Chondrocyte (in vitro differentiated cells): ENCODE results near the gene SYAP1. TPM values are rescaled to one million over a fixed set of nuclear protein-coding genes. Genes with fewer than 3 reads are reported as not detected.
"Not testable (repeated sequence)": the region's sequence is repeated elsewhere in the genome, so short reads cannot be mapped to it uniquely, and the experiment has no call there.

Source experiments
- DNase-seq: peaks from one replicate; pipeline ENCODE4 v3.0.0; 2021; ENCODE audit warnings: mixed read lengths, low spot score
- H3K27ac Mint-ChIP-seq: one replicate; pipeline ENCODE4 v1.8.0; 2021; ENCODE audit warnings: mild to moderate bottlenecking, moderate library complexity, mixed read lengths; ENCODE audit not compliant: unreplicated experiment
- H3K27me3 Mint-ChIP-seq: 2 replicates; pipeline ENCODE4 v1.8.0; 2021; ENCODE audit warnings: low read depth, mixed read lengths
- H3K36me3 Mint-ChIP-seq: 2 replicates; pipeline ENCODE4 v1.8.0; 2021; ENCODE audit warnings: low read depth, mixed read lengths
- H3K4me1 Mint-ChIP-seq: 2 replicates; pipeline ENCODE4 v1.8.0; 2021; ENCODE audit warnings: low read depth, mild to moderate bottlenecking, mixed read lengths
- H3K4me3 Mint-ChIP-seq: one replicate; pipeline ENCODE4 v1.8.0; 2021; ENCODE audit warnings: mild to moderate bottlenecking, moderate library complexity, mixed read lengths; ENCODE audit not compliant: unreplicated experiment
- H3K9me3 Mint-ChIP-seq: 2 replicates; pipeline ENCODE4 v1.8.0; 2021; ENCODE audit warnings: low read depth, mixed read lengths
- total RNA-seq: library from RNA; stranded (reverse); gene quantifications from 3 replicates; pipeline ENCODE4 v1.2.1, GENCODE V29; 2021
- TF ChIP-seq, protein P1 (sequence below): fragments of 200-600 bp; sonication (generic); IDR thresholded peaks from 2 replicates; pipeline ENCODE4 v1.5.0; 2021; ENCODE audit warnings: antibody characterized with exemption, mild to moderate bottlenecking, moderate library complexity

The SYAP1 gene
- total RNA-seq, 1 donor from 2014 or later = 53.3 TPM

DNA sequence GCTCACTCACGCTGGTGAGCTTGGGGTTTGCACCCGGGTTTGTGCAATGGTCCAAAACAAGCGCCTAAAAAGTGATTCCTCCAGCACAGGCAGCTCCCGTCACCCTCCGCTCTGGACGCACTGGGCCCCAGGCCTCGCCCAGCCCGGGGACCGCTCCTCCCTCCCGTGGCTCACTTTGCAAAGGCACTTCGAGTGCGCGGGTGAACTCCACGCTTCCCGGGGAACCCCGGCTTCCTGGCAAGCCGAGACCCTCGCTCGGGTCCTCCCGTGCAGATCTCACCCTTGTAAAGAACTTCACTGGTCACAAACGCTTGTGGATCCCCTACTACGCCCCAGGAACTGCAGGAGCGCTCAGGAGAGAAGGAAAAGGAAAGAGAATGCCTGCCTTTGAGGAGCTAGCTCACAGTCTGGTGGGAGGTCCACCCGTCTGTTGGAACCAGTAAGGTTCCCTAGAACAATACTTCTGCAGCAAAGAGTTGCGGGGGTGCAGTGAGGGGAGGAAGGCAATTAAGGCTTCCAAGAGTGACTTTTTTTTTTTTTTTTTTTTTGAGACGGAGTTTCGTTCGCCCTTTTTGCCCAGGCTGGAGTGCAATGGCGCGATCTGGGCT is 6.8 kb upstream of the SYAP1 start, which contains the start of gene CTPS2:
CTPS2 (minus strand) TSS at position 122 of the 608 bp plus-strand sequence. CDS start 9,767 bp downstream, outside the sequence.
- H3K36me3 Mint-ChIP-seq = peaks cover 2% of the 10 kb centered on the region
- peak within 1 kb of the TSS; percentile 93 for H3K27ac Mint-ChIP-seq
- TF ChIP-seq, protein P1, sequence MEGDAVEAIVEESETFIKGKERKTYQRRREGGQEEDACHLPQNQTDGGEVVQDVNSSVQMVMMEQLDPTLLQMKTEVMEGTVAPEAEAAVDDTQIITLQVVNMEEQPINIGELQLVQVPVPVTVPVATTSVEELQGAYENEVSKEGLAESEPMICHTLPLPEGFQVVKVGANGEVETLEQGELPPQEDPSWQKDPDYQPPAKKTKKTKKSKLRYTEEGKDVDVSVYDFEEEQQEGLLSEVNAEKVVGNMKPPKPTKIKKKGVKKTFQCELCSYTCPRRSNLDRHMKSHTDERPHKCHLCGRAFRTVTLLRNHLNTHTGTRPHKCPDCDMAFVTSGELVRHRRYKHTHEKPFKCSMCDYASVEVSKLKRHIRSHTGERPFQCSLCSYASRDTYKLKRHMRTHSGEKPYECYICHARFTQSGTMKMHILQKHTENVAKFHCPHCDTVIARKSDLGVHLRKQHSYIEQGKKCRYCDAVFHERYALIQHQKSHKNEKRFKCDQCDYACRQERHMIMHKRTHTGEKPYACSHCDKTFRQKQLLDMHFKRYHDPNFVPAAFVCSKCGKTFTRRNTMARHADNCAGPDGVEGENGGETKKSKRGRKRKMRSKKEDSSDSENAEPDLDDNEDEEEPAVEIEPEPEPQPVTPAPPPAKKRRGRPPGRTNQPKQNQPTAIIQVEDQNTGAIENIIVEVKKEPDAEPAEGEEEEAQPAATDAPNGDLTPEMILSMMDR = peak; percentile 45
- H3K4me3 Mint-ChIP-seq = peak within 1 kb of the TSS; percentile 97
- H3K9me3 Mint-ChIP-seq = no peaks in the 10 kb centered on the region
- DNase-seq = no peak
- no peaks in the 10 kb centered on the region for H3K27me3 Mint-ChIP-seq
- H3K4me1 Mint-ChIP-seq = peaks cover 29% of the 10 kb centered on the region

DNA sequence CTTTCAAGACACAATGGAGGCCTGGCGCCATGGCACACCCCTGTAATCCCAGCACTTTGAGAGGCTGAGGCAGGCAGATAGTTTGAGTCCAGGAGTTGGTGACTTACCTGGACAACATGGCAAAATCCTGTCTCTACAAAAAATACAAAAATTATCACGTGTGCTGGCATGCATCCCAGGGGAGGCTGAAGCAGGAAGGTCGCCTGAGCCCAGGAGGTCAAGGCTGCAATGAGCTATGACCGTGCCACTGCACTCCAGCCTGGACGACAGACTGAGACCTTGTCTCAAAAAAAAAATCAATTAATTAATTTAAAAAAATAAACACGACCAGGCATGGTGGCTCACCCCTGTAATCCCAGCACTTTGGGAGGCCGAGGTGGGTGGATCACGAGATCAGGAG is 4.9 kb upstream of the SYAP1 start:
- TF ChIP-seq, protein P1 = no peak
- Mint-ChIP-seq H3K4me1 (peaks cover 33% of the 10 kb centered on the region), H3K9me3 (no peaks in the 10 kb centered on the region), H3K36me3 (no peaks in the 10 kb centered on the region), H3K4me3 (peak overlapping the region; percentile 25), H3K27ac (no peak overlapping the region), H3K27me3 (no peaks in the 10 kb centered on the region)
- no peak for DNase-seq

DNA sequence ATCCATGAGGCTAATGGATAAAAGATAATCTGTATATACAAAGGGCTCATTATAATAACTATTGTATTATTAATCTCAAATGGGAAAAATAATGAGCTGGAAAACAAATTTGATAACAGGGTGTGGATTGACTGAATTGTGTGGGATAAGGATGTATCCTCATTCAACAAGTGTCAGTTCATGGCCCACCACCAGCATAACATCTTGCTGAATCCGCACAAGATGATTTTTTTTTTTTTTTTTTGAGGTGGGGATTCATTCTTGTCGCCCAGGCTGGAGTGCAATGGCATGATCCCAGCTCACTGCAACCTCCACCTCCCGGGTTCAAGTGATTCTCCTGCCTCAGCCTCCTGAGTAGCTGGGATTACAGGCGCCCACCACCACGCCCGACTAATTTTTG is 3.8 kb upstream of the SYAP1 start:
- DNase-seq, H3K4me3 Mint-ChIP-seq, H3K27me3 Mint-ChIP-seq, H3K27ac Mint-ChIP-seq, H3K36me3 Mint-ChIP-seq, H3K9me3 Mint-ChIP-seq: not testable (repeated sequence)
- peaks cover 32% of the 10 kb centered on the region for H3K4me1 Mint-ChIP-seq

DNA sequence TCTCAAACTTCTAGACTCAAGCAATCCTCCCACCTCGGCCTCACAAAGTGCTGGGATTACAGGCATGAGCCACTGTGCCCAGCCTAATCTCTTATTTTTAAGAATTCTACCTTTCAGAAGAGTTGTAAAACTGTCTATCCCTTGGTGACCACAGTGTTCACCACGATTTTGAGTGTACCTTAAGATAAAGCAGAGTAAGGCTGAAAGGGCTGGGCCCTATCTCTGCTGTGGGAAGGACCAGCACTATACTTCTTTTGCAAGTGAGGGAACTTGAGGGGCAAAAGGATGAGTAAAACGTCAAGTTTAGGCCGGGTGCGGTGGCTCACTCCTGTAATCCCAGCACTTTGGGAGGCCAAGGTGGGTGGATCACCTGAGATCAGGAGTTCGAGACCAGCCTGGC is 3.0 kb upstream of the SYAP1 start:
- H3K4me1 Mint-ChIP-seq = peaks cover 32% of the 10 kb centered on the region
- H3K4me3 Mint-ChIP-seq, H3K27ac Mint-ChIP-seq, H3K9me3 Mint-ChIP-seq, DNase-seq, H3K36me3 Mint-ChIP-seq, H3K27me3 Mint-ChIP-seq: not testable (repeated sequence)

DNA sequence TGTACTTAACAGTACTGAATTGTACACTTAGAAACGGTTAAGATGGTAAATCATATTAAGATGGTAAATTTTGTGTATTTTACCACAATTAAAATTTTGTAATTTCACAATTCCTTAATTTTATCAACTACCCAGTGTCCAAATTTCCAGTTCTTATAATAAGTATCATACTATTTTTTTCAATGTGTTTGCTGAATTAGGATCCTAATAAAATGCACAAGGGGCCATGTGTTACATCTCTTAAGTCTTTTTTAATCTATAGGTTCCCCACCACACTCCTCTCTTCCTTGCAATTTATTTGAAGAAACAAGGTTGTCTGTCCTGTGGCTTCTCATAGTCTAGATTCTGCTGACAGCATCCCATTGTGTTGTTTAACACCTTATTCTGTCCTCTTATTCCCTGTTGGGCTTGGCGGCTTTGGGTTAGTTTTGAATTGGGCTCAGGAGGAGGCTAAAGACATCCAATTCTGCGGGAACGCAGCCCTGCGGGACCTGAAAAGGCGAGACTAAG is 533 bp upstream of the SYAP1 start:
- no peaks in the 10 kb centered on the region for H3K36me3 Mint-ChIP-seq

DNA sequence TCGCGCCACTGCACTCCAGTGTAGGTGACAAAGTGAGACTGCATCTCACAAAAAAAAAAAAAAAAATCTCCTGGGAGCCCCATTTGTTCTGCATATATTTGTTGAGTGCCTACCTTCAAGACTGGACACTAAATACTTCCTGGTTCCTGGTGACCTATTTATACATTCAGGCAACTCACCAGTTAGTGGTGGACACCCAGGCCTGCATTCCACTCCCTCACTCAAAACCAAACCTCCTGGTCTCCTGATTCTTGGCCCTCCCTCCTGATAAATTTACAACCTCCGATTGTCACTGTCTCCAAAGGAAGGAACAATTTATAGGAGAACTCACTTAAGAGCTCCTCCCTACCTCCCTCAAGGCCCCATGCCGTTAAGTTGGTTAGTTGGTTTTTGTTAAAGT is 3.1 kb downstream of the SYAP1 start:
- Mint-ChIP-seq H3K27me3 (no peaks in the 10 kb centered on the region), H3K27ac (peak overlapping the region; percentile 66)
- DNase-seq = no peak

More for the DNA sequence above, 533 bp upstream of the SYAP1 start:
- H3K27me3 Mint-ChIP-seq = no peaks in the 10 kb centered on the region
- DNase-seq = no peak
- peak overlapping the region; percentile 96 for H3K4me3 Mint-ChIP-seq
- TF ChIP-seq, protein P1 = no peak
- H3K27ac Mint-ChIP-seq = peak overlapping the region; percentile 100
- H3K9me3 Mint-ChIP-seq = no peaks in the 10 kb centered on the region
- peaks cover 38% of the 10 kb centered on the region for H3K4me1 Mint-ChIP-seq

More for the DNA sequence above, 3.1 kb downstream of the SYAP1 start:
- no peak overlapping the region for H3K4me3 Mint-ChIP-seq
- no peaks in the 10 kb centered on the region for H3K36me3 Mint-ChIP-seq
- peaks cover 58% of the 10 kb centered on the region for H3K4me1 Mint-ChIP-seq
- TF ChIP-seq, protein P1 = no peak
- no peaks in the 10 kb centered on the region for H3K9me3 Mint-ChIP-seq
